ENCODE results near the gene NR1H4.

- TF ChIP-seq CTCF (IDR thresholded peaks at IDR 0.05) (no peak), EZH2 (IDR thresholded peaks at IDR 0.05; ENCODE audit: borderline replicate concordance, insufficient read depth, low read depth, low read length, poor library complexity, severe bottlenecking) (no peak)
Observed at GRCh38 chr12:100557357-100557756, 83.7 kb downstream of the NR1H4 start.
